HEK293 (cell line): ENCODE measurements around the gene ZDHHC14.
A peak's percentile ranks its signal among the peaks of the same experiment; 100 is the strongest.
"Not testable (repeated sequence)": the region's sequence is repeated elsewhere in the genome, so short reads cannot be mapped to it uniquely, and the experiment has no call there.

Source experiments
- CTCF ChIA-PET: fragments of 350-600 bp; formaldehyde crosslinking; extraction: SDS; loops from one replicate; lab custom pipeline; 2021; ENCODE audit warnings: antibody characterized with exemption; lab: Yijun Ruan, JAX
- POLR2A ChIA-PET: fragments of 300-600 bp; formaldehyde crosslinking; extraction: SDS; loops from one replicate; lab custom pipeline; 2020; ENCODE audit warnings: antibody characterized with exemption, inconsistent platforms; lab: Yijun Ruan, JAX
- H3K27ac ChIP-seq: fragments of 200-500 bp; sonication (Bioruptor generic); 2 replicates; pipeline ENCODE4 v1.5.1; 2014; ENCODE audit warnings: low read depth, low read length, control low read depth, inconsistent platforms; ENCODE audit errors: extremely low read depth
- H3K36me3 ChIP-seq, 2 experiments: fragments of 200-500 bp in 1 of 2; sonication (Bioruptor generic) in 1 of 2; 1 replicate in 1 of 2; 2 replicates in 1 of 2; pipeline ENCODE4 v1.5.1; 2014 to 2017; ENCODE audit warnings: inconsistent platforms in 2 of 2, low read length in 2 of 2; ENCODE audit not compliant: control insufficient read depth in 2 of 2, insufficient read depth in 1 of 2
- H3K4me1 ChIP-seq: fragments of 200-500 bp; sonication (Bioruptor generic); 2 replicates; pipeline ENCODE4 v1.5.1; 2014; ENCODE audit warnings: mild to moderate bottlenecking, low read length, inconsistent platforms; ENCODE audit not compliant: control insufficient read depth, insufficient read depth
- H3K4me3 ChIP-seq: 2 replicates; pipeline ENCODE4 v1.5.1; 2011; ENCODE audit warnings: low read depth, mild to moderate bottlenecking, control low read depth, low read length, moderate library complexity
- H3K9me3 ChIP-seq: fragments of 200-500 bp; sonication (Bioruptor generic); 2 replicates; pipeline ENCODE4 v1.5.1; 2014; ENCODE audit warnings: low read depth, low read length, inconsistent platforms; ENCODE audit not compliant: control insufficient read depth, insufficient read depth
- GFI1B ChIP-seq: fragments of 450-650 bp; formaldehyde crosslinking; IDR thresholded peaks from 2 replicates; pipeline ENCODE4 v1.5.1; 2016; ENCODE audit warnings: missing biosample characterization, missing genetic modification characterization
- OSR2 ChIP-seq: fragments of 450-650 bp; formaldehyde crosslinking; IDR thresholded peaks from 2 replicates; pipeline ENCODE4 v1.5.1; 2016; ENCODE audit warnings: missing biosample characterization, missing genetic modification characterization
- PATZ1 ChIP-seq: fragments of 450-650 bp; formaldehyde crosslinking; IDR thresholded peaks from 2 replicates; pipeline ENCODE4 v1.5.1; 2016; ENCODE audit warnings: missing biosample characterization, missing genetic modification characterization
- ZFHX2 ChIP-seq: fragments of 450-650 bp; formaldehyde crosslinking; conservative IDR thresholded peaks from 2 replicates; pipeline ENCODE4 v1.5.1; 2016; ENCODE audit warnings: missing biosample characterization, missing genetic modification characterization
- ZFP69B ChIP-seq: fragments of 450-650 bp; formaldehyde crosslinking; IDR thresholded peaks from 2 replicates; pipeline ENCODE4 v1.5.1; 2016; ENCODE audit warnings: missing biosample characterization, missing genetic modification characterization
- ZNF10 ChIP-seq: fragments of 450-650 bp; formaldehyde crosslinking; IDR thresholded peaks from 2 replicates; pipeline ENCODE4 v1.5.1; 2017; ENCODE audit warnings: missing biosample characterization, missing genetic modification characterization
- ZNF146 ChIP-seq: fragments of 450-650 bp; formaldehyde crosslinking; IDR thresholded peaks from 2 replicates; pipeline ENCODE4 v1.5.1; 2016; ENCODE audit warnings: missing biosample characterization, missing genetic modification characterization
- ZNF24 ChIP-seq: fragments of 450-650 bp; formaldehyde crosslinking; IDR thresholded peaks from 2 replicates; pipeline ENCODE4 v1.5.1; 2016; ENCODE audit warnings: missing biosample characterization, missing genetic modification characterization
- ZNF391 ChIP-seq: fragments of 450-650 bp; formaldehyde crosslinking; IDR thresholded peaks from 2 replicates; pipeline ENCODE4 v1.5.1; 2016; ENCODE audit warnings: low read depth, missing biosample characterization, missing genetic modification characterization, borderline replicate concordance
- ZNF433 ChIP-seq: fragments of 450-650 bp; formaldehyde crosslinking; IDR thresholded peaks from 2 replicates; pipeline ENCODE4 v1.5.1; 2016; ENCODE audit warnings: missing biosample characterization, missing genetic modification characterization, low read depth
- ZNF510 ChIP-seq: fragments of 450-650 bp; formaldehyde crosslinking; IDR thresholded peaks from 2 replicates; pipeline ENCODE4 v1.5.1; 2018; ENCODE audit warnings: mild to moderate bottlenecking, missing genetic modification characterization, missing biosample characterization; ENCODE audit not compliant: insufficient replicate concordance
- ZNF580 ChIP-seq: fragments of 450-650 bp; formaldehyde crosslinking; IDR thresholded peaks from 2 replicates; pipeline ENCODE4 v1.5.1; 2016; ENCODE audit warnings: missing biosample characterization, missing genetic modification characterization
- ZNF645 ChIP-seq: fragments of 450-650 bp; formaldehyde crosslinking; IDR thresholded peaks from 2 replicates; pipeline ENCODE4; 2016; ENCODE audit warnings: missing biosample characterization, missing genetic modification characterization
- ZSCAN4 ChIP-seq: fragments of 450-650 bp; formaldehyde crosslinking; IDR thresholded peaks from 2 replicates; pipeline ENCODE4 v1.5.1; 2017; ENCODE audit warnings: missing biosample characterization, missing genetic modification characterization

Gene ZDHHC14

GRCh38 chr6:157574851-157575424, 193.9 kb downstream of the ZDHHC14 start:
- no peak overlapping the region for H3K27ac ChIP-seq
- CTCF ChIA-PET: no interaction called here
- TF ChIP-seq PATZ1 (tag by site-specific recombination) (no peak), ZSCAN4 (tag by site-specific recombination) (no peak), ZNF10 (tag by site-specific recombination) (peak; percentile 87), ZNF433 (tag by site-specific recombination) (no peak)
- no peaks in the 10 kb centered on the region for H3K36me3 ChIP-seq
- H3K9me3 ChIP-seq: no peaks in the 10 kb centered on the region
- H3K4me3 ChIP-seq: no peak overlapping the region
- POLR2A ChIA-PET: interaction anchor here (0.5 kb wide), 1 partner anchor 30 kb away, joined by 3 read pairs; no protein-coding TSS in a partner anchor
- H3K4me1 ChIP-seq: no peaks in the 10 kb centered on the region

- ChIA-PET CTCF (no interaction called here), POLR2A (interaction anchor here (0.5 kb wide), 1 partner anchor 31 kb away, joined by 3 read pairs; no protein-coding TSS in a partner anchor)
- no peaks in the 10 kb centered on the region for H3K4me1 ChIP-seq
- H3K27ac ChIP-seq: no peak overlapping the region
- no peaks in the 10 kb centered on the region for H3K9me3 ChIP-seq
- H3K4me3 ChIP-seq: no peak overlapping the region
- no peaks in the 10 kb centered on the region for H3K36me3 ChIP-seq
- no peak for TF ChIP-seq ZNF24 (tag by site-specific recombination)
- 0 out of 2 replicates have a peak, but pooled peaks have one; percentile 7 for TF ChIP-seq ZFHX2
- TF ChIP-seq ZNF645 (tag by site-specific recombination): no peak
- no peak for TF ChIP-seq ZFP69B (tag by site-specific recombination)
- TF ChIP-seq ZNF580 (tag by site-specific recombination): no peak
- no peak for TF ChIP-seq OSR2
- TF ChIP-seq GFI1B (tag by site-specific recombination): no peak
- TF ChIP-seq ZNF391 (tag by site-specific recombination): no peak
- no peak for TF ChIP-seq ZNF510 (tag by site-specific recombination)
Observed at GRCh38 chr6:157575436-157576145, 194.6 kb downstream of the ZDHHC14 start.

GRCh38 chr6:157576991-157577390, 196.0 kb downstream of the ZDHHC14 start:
- POLR2A ChIA-PET, H3K4me1 ChIP-seq, H3K4me3 ChIP-seq, H3K27ac ChIP-seq, H3K9me3 ChIP-seq, H3K36me3 ChIP-seq: not testable (repeated sequence)
- TF ChIP-seq ZNF146: peak; percentile 89
- CTCF ChIA-PET: interaction anchor here (1.1 kb wide), 1 partner anchor 262 kb away, joined by 3 read pairs; no protein-coding TSS in a partner anchor

- H3K27ac ChIP-seq, H3K36me3 ChIP-seq, H3K4me1 ChIP-seq, CTCF ChIA-PET, H3K4me3 ChIP-seq, H3K9me3 ChIP-seq: not testable (repeated sequence)
- POLR2A ChIA-PET: interaction anchor here (0.8 kb wide), 1 partner anchor 67 kb away, joined by 3 read pairs; no protein-coding TSS in a partner anchor
Observed at GRCh38 chr6:157578527-157578926, 197.5 kb downstream of the ZDHHC14 start.
